ENCODE data around the gene CDH5.

Gene CDH5

DNA sequence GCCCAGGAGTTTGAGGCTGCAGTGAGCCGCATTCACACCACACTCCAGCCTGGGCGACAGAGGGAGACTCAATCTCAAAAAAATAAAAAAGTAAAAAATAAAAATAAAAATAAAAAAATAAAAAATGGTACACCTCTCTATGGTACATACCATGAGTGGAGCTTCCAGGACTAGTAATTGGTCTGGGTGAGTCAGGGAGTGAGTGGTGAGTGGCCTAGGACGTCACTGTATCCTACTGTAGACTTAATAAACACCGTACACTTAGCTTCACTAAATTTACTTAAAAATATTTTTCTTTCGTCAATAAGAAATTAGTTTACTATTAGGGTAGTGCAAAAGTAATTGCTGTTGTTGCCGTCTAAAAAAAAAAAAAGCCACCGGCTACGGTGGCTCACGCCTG, 9.0 kb downstream of the CDH5 start:
- no peak for DNase-seq

DNA sequence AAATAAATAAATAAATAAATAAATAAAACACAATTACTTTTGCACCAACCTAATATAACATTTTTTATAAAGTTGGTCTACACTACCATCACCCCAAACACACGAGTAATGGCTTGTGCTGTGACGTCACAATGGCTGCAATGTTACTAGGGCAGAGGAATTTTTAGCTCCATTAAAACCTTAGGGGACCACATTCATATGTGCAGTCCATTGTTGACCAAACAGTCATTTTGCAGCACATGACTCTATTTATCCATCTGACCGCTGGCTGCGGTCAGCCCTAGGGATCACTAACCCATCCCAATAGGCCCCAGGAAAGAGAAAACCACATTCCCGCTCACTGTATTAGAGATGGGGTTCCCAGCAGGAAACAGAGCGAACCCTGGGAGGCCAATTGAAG, 9.6 kb downstream of the CDH5 start:
- no peak for DNase-seq

DNA sequence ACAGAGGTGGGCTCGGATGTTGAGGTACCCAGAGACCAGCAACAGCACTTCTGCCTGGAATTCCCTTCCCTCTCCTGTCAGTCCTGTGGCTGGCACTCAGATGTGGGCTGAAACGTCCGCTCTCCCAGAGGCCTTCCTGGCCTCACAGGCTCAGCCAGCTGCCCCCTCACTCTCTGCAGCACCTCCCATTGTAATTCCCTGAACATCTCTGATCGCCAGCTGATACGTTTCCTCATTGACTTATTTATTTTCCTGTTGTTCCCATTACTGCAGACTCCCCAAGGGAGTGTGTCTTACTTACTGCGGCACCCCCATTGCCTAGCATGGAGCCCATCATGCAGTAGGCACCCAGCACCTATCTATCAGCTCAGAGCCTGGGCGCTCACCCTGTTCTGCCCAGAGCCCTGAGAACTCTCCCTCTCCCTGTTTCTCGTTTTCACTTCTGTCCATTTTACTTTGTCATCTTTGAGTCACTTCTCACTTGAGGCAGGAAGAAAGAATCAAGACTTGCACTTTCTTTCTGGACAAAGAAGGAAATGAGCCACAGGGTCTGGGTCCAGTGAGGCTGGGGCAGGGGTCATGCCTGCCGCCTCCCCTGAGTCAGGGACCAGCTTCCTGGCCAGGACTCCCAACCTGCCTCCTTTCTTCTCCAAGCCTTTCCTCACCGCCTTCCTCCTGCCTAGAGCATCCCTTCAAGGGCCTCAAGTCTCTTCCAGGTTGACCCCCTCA, 10.2 kb downstream of the CDH5 start:
- no peak for DNase-seq

DNA sequence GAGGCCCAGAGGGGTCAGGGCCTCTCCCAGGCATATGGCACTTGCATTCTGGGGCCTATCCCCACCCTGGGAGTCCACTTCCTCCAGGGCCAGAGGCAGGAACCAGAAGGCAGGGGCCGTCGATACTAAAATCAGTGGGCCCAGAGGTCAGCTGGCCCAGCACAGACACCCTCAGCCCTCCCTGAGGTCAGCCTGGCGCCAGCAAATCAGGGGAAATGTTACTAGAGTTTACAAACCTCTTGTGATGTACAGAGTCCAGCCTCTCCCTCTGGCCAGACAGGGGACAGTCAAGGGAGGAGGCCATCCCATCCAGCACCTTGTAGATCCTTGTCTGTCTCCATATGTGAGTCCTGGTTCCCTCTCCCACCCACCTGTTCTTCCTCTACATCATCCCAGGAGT, 10.8 kb downstream of the CDH5 start:
- no peak for DNase-seq

DNA sequence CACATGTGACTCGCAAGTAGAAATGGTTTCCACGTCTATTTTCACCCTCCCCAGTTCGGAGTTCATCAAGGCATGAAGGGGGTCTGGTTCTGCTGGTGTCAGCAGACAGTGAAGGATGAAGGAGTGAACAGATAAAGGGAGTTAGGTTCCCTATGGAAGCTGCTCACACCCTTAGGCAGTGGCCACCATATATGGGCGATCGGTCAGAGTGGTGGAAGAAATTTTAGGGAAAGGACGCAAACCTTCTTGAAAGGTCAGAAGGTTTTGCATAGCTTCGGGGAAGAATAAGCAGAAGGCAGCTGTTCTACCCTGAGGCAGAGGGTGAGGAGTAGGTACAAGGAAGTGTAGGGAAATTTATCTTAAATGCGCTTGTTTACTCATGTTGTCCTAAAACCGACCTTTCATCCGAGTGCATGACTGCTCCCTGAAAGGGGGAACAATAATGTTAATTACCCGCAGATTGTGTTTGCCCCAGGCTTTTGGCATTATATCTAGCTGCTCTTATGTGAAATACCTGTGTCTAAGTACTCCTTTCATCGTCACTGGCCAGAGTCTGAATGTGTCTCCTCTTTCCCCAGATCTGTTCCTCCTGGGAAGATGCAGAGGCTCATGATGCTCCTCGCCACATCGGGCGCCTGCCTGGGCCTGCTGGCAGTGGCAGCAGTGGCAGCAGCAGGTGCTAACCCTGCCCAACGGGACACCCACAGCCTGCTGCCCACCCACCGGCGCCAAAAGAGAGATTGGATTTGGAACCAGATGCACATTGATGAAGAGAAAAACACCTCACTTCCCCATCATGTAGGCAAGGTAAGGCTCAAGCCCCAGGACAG, 12.5 kb downstream of the CDH5 start:
- DNase-seq = no peak

DNA sequence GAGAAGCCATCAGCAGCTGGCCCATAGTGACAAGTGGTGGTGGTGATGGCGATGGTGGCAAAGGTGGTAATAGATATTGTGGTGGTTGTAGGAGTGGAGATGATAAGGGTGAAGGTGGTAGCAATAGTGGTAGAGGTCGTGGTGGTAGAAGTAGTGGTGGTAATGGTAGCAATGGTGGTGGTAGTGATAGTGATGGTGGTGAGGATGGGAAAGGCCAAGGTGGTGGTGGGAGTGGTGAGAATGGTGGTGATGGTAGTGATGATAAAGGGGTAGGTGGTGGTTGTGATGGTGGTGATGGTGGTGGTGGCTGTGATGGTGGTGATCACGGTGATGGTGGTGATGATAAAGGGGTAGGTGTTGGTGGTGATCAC, 13.1 kb downstream of the CDH5 start:
- DNase-seq = no peak

DNA sequence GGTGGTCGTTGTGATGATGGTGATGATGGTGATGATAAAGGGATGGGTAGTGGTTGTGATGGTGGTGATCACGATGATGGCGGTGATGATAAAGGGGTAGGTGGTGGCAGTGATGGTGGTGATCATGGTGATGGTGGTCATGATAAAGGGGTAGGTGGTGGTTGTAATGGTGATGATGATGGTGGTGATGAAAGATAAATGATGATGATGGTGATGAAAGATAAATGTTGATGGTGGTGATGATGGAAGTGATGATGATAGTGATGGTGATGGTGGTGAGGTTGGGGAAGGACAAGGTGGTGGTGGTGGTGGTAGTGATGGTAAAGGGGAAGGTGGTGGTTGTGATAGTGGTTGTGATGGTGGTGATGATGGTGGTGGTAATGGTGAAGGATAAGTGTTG, 13.9 kb downstream of the CDH5 start:
- no peak for DNase-seq

DNA sequence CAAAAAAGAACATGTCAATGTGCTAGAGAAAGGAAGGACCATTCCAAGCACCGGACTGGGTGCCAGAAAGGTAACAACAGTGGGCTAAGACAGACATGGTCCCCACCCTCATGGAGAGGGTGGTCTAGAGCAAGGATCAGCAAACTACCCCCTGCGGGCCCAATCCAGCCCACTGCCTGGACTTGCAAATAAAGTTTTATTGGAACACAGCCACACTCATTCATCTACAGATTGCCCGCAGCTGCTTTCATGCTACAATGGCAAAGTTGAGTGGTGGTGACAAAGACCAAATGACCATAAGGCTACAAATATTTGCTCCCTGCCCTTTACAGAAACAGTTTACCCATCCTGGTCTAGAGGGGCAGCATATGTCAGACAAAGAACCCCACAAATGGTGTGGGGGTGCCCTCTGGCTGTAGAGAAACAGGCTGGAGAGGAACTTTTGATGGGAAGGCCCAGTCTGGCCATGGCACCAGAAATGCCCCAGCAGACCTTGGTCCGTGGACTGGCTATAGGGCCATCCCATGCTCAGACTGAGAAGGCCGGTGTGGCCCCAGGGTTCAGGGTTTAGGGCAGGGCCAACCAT, 15.2 kb downstream of the CDH5 start:
- DNase-seq = no peak

DNA sequence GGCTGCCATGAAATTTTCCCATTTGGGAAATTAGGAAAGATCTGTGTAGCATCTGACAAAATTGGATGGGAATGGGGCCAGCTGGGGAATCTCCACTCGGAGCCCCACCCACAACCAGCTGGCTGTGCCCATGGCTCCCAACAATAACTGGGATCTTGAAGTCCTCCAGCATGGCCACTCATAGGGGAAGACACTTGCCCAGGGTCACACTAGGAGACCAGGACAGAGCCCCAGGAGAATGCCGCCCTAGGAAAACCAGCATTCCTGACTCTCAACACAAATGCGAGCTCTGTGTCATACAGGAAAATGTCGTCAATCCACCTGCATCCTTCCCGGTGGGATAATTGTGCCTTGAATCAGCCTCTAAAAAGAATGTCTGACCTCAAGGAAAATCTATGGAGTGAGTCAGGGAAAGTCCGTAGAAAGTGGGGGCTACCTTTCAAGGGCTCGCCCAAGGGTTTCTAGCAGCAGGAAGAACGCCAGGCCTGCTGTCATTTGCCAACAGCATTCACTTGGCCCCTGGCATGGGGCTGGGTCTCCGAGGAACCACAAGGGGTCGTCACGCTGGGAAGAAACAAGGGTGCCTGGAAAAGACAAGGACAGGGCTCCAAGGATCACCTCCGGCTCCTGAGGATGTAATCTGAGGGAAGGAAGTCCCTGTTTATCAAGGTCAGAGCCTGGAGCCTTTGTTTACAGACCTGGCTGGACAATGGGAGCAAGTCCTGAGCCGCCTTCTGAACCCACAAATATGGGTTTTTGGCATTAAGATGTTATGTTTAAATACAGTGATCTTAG, 15.9 kb downstream of the CDH5 start:
- DNase-seq = no peak

DNA sequence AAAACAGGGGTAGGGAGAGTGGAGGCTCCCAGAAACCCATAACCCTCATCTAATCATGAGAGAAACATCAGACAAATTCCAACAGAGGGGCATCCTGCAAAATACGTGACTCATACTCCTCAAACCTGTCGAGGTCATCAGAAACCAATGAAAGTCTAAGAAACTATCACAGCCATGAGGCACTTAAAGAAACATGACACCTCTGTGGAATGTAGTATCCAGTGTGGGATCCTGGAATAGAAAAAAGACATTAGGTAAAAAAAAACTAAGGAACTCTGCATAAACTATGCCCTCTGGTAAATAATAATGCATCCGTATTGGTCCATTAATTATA, 16.4 kb downstream of the CDH5 start:
- no peak for DNase-seq

DNA sequence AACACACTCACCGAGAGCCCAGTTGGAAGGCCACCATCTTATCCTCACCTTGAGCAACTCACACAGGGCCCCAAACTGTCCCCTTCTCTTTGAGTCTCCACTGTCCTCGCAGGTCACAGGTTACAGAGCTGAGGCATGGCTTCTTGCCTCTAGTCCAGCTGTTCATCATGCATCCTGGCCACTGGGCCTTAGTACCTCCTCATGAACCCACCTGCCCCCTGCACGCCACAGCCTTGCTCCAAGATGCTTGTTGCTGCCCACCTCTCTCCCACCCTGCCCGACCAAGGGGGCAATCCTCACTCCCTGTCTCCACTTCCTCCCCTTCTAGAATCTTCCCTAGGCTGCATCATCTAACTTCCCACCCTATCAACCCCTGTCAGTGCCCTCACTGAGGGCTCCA, 17.1 kb downstream of the CDH5 start:
- no peak for DNase-seq

DNA sequence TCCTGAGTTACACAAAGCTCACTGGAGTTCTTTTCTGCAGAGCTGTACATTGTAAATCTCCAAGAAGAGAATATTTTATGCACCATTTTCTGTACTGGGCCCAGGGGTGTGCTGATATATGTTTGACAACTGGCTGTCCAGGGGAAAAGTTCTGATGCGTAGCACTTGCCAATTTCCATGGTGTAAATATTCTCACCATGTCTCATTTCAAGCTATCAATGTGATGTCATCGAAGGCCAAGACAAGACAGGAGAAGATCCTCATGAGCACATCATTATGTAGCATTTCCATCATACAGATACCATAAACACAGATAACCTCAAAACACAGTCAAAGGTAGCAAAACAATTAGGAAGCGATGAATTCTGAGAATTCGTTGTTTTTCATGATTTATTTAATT, 18.9 kb downstream of the CDH5 start:
- no peak for DNase-seq

DNA sequence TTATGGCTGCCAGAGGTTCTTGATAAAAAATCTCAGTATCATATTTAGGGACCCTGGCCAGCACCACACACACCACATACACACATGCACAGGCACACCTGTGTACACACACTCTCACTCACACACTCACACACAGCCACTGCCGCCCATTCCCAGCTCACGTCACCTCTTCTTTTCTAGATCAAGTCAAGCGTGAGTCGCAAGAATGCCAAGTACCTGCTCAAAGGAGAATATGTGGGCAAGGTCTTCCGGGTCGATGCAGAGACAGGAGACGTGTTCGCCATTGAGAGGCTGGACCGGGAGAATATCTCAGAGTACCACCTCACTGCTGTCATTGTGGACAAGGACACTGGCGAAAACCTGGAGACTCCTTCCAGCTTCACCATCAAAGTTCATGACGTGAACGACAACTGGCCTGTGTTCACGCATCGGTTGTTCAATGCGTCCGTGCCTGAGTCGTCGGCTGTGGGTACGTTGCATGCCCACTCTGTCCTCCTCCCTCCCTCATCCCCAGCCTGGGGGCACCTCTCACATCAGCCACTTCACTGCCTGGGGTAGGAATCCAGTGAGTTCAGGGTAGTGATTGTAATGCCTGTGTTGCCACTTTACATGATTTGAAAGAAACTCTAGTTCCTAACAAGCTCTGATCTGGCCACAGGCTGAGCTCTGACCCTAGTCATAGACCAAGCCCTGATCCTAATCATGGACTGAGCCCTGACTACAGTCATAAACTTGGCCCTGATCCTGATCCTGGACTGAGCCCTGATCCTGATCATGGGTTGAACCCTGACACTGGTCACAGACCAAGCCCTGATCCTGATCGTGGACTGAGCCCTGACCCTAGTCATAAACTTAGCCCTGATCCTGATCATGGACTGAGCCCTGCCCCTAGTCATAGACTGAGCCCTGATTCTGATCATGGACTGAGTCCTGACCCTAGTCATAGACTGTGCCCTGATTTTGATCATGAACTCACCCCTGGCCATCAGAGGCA, 20.4 kb downstream of the CDH5 start:
- no peak for DNase-seq

DNA sequence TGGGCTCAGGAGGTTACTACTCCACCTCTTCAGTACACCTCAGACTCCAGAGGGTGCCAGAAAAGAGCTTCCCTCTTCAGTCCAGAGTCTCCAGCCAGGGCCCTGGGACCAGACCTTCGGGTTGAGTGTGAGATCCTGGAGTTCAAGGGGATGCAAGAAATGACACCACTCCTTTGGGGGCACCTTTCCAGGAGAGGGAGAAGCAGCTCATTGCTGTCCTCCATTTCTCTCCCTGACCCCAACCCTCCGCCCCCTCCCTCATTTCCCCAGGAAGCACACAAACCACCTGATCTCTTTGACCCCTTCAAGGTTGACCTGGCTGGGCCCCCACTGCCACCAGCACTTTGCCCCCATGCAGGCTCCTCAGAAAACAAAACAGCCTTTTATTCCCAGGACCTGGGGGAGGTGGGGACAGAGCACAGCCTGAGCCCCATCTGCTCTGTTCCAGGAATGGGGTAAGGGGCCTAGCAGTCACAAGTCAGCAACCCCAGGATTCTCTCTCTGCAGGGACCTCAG, 21.4 kb downstream of the CDH5 start:
- DNase-seq = no peak

DNA sequence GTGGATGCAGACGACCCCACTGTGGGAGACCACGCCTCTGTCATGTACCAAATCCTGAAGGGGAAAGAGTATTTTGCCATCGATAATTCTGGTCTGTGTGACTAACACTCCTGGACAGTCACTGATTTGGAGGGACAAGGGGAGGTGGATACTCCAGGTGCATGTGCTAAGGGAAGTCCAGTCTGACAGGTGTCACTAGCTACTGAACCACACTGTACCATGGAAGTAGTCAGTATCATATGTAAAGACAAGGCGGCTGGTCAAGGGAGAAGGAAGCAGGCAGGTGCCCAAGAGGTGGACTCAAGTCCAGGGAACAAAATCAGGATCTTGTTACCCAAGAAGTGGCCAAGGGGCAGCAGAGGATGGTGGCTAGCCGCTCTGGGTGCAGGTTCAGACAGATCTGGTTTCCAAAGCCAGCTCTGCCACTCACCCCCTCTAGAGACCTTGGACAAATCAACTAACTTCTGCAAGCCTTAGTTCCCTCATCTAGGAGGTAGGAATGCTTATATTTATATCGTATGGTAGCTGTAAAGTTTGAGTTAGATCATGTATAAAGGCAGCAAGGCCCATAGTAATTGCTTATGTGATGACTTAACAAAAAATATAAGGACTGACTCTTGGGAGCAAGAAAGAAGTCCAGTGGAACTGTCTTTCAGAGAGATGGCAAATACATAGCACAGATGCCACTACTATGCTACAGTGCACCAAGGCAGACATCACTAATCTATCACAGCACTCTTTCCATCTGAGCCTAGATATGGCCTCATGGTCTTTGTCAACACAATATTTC, 22.1 kb downstream of the CDH5 start:
- DNase-seq = no peak

DNA sequence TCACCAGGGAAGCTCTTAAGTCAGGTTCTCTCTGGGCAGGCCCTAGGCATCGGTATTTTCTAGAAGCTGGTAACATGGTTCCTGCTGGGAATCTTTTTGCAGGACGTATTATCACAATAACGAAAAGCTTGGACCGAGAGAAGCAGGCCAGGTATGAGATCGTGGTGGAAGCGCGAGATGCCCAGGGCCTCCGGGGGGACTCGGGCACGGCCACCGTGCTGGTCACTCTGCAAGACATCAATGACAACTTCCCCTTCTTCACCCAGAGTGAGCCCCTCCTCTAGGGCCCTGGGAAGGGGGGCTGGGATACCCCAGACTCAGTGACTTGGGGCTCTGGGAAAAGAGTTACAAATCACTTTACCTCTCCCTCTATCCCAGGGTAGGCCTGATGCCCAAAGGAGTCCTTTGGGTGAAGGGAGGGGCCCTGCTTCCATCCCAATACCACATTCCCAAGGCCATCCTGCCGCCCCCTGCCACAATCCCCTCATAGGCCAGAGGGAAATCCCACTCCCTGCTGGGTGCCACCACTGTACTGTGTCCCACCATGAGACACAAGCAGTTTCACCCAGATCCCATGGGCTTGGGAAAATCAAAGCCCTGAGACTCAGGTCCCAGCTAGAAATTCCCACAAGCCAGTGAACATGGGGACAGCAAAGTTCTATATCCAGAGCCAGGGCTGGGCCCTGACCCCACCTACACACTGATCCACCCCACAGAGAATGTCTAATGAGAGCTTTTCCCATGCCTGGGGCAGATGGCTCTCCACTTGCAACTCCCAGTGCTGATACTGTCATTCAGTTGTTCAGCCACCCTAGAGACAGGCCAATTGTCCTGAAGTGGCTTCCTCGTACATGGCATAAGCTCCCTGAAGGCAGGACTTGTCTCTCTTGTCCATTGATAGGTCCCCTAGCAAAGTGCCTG, 23.0 kb downstream of the CDH5 start:
- no peak for DNase-seq

DNA sequence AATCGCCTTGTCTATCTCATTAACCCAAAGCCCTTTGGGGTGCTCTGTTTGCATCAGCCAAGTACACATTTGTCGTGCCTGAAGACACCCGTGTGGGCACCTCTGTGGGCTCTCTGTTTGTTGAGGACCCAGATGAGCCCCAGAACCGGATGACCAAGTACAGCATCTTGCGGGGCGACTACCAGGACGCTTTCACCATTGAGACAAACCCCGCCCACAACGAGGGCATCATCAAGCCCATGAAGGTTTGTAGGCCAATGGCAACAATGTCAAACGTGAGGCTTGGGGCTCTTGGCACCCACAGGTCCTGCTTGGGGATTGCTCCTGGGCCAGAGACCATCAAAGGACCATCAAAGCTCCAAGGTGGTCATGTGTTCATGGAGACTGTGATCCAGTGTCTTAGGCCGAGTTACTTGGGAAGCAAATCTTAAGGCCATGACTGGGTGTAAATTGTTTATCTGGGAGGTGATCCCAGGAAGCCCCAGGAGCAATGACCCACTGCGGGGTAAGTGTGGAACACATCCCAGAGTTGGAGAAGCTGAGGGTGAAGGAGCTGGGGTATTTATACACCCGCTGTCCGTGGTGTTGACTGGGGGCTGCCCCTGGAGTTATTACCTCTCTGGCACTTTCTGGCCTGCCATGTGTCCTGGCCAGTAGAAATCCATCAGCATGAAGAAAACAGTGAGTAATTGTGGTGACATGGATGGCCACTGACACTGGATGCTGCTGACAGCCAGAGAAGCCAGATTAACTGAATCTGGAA, 24.0 kb downstream of the CDH5 start:
- no peak for DNase-seq

DNA sequence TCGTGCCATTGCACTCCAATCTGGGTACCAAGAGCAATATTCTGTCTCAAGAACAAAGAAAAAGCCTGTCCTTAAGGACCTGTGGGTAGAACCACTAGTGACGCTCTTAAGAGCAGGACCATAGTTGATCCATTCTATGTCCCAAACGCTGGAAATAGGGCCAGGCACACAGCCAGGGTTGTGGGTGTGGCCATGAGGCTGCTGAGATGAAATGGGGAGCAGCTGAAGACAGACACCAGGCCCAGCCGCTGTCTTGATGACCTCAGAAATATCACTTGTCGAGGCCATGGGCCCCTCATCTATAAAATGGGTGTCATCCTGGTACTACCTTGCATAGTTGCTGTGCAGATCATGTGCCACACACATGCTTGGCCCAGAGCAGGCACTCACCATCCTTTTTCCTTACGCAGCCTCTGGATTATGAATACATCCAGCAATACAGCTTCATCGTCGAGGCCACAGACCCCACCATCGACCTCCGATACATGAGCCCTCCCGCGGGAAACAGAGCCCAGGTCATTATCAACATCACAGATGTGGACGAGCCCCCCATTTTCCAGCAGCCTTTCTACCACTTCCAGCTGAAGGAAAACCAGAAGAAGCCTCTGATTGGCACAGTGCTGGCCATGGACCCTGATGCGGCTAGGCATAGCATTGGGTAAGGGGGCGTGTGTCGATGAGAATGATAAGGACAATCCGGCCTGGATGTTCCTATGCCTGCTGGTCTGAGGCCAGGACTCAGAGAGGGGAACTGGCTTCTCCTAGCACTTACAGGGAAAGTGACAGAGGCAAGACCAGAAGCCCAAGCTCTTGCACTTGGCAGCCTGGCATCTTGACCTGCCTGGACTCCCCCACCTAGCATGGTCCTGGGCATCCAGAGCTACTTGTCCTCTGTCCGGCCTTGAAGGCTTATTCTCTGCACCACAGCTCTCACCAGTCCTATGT, 25.5 kb downstream of the CDH5 start:
- DNase-seq = no peak

Data from NCI-H1092 (cell line).